ENCODE data around the gene INPP5D.
"Not testable (repeated sequence)": the region's sequence is repeated elsewhere in the genome, so short reads cannot be mapped to it uniquely, and the experiment has no call there.

Gene INPP5D

GRCh38 chr2:233092432-233093165, 32.5 kb downstream of the INPP5D start:
- H3K27ac ChIP-seq: no peak overlapping the region
- no peak for TF ChIP-seq CTCF (conservative IDR thresholded peaks at IDR 0.05)

DNA sequence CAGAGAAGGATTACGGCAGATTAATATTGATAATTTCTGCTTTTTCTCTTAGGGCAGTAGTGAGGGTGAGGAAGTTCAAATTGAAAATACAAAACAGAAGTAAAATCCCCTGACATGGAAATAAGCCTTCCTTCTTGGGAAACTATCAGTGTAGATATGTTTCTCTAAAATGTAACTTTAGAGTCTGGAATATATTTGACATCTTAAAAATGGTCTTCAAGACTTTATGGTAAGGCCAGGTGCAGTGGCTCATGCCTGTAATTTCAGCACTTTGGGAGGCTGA, 33.0 kb downstream of the INPP5D start:
- no peak overlapping the region for H3K27ac ChIP-seq
- TF ChIP-seq CTCF (conservative IDR thresholded peaks at IDR 0.05): no peak

DNA sequence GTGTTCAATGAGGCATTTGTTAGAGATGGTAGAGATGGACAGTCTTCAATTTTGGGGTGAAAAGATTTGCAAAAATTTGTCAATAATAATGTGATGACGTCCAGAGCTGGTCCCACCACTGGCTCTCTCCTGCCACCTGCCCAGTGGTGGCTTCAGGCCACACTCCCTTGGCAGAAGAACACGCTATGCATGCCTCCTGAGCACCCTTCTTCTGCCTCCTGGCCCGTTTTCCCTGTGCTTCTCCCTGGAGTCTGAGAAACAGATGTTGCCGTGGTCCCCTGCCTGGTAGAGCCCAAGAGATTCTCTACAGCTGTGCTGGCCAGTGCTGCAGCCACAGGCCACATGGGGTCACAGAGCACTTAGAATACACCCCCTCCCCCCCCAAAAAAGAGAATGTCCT, 33.6 kb downstream of the INPP5D start:
- no peak for TF ChIP-seq CTCF (conservative IDR thresholded peaks at IDR 0.05)

GRCh38 chr2:233094614-233095013, 34.5 kb downstream of the INPP5D start:
- no peak for TF ChIP-seq CTCF (conservative IDR thresholded peaks at IDR 0.05)

More for the DNA sequence above, 33.6 kb downstream of the INPP5D start:
- no peak overlapping the region for H3K27ac ChIP-seq

DNA sequence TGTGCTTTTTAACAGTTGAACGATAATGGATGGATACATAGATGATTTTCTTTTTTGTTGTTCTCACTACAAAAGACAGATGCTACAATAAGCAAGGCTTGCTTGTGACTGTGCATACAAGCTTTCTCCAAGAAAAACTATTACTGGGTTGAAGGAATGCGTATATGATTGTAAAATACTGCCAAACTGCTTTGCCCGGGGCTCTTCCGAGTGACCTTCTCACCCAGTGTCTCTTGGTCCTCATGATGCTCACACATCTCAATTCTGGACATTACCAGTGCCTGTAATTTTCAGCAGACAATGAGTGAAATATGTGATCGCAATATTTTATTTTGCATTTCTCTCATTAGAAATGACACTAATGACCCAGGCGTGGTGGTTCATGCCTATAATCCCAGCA, 35.9 kb downstream of the INPP5D start:
- TF ChIP-seq CTCF (conservative IDR thresholded peaks at IDR 0.05): no peak
- no peak overlapping the region for H3K27ac ChIP-seq

More at GRCh38 chr2:233094614-233095013, 34.5 kb downstream of the INPP5D start:
- H3K27ac ChIP-seq: no peak overlapping the region

DNA sequence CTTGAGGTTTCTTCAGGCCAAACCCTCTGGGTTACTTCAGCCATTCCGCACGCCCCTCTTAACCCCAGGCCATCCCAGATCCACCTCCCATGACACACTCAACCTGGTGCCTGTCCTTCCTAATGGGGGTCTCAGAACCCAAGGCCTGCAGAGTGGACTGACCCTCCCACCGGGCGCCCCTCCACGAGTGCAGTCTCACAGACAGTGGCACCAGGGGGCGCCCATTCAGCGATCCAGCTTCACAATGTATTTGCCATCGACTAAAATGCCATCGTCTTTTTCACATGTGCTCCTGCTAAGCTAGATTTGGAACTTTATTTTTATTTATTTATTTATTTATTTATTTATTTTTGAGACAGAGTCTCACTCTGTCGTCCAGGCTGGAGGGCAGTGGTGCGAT, 38.5 kb downstream of the INPP5D start:
- no peak overlapping the region for H3K27ac ChIP-seq

GRCh38 chr2:233099820-233100191, 39.7 kb downstream of the INPP5D start:
- not testable (repeated sequence) for H3K27ac ChIP-seq

More for the DNA sequence above, 38.5 kb downstream of the INPP5D start:
- no peak; the same call in 1 of the 2 replicates for TF ChIP-seq CTCF (conservative IDR thresholded peaks at IDR 0.05)

DNA sequence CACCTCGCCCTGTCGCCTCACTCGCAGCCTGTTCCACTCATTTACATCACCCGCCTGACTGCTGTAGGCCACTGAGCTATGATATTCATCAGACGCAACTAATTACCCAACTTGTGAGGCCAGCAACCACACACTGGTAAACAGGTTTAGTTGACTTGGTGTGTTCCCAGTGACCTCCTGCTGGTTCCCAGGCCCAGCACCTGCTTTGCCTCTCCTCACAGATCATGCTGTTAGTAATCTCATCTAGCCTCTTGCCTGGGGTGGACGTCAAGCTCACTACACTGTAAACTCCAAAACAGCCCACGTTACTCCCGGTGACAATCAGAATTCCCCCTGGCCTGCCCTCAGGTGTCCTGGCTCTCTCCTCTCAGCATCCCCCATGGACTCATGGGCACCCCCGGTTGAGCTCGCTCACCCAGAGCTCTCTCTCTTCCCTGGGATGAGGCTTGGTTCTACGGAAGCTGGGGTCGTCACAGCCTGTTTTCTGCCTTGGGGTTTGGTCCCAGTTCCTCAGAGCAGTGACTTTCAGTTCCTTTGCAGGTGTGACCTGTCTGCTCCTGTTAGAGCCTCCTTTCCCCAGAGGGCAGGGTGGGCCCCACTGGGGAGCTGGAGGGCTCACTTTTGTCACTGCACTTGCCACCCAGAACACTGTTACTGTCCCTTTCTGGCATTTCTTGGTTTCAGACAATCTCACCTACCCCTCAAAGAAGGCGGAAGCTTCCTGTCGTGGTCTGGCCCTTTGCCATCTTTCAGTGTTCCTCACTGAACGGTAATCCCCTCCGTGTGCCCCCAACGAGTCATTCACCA, 40.3 kb downstream of the INPP5D start:
- no peak for TF ChIP-seq CTCF (conservative IDR thresholded peaks at IDR 0.05)
- no peak overlapping the region for H3K27ac ChIP-seq
